Measurements from ENCODE around the gene KCNK5.

DNA sequence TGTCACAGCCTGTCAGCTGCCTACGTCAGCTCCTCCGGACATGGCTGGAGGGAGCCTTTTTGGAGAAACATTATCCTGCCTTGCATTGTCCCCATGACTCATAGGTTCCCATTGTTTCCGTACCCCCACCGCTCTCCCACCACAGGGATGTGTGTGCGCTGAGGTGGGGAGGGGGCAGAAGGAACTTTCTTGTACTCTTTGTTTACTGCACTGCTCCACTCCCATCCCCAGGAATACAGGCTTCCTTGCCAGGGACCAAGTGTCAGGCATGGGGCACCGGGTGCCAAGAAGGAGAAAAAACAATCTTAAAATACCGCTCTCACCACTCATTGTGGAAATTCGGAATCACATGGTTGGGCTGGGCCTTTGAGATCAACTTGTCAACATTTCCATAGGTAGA, 51.0 kb downstream of the KCNK5 start:
- TF ChIP-seq POLR2A (IDR thresholded peaks at IDR 0.05), result no peak
- TF ChIP-seq CTCF (IDR thresholded peaks at IDR 0.05), result no peak
